K562 (cell line): ENCODE measurements around the gene CDCP2. TPM values are rescaled to one million over a fixed set of nuclear protein-coding genes. Genes with fewer than 3 reads are reported as not detected.

ENCODE experiments used
- FOXJ2 ChIP-seq: fragments of 200-800 bp; sonication (Bioruptor generic); IDR thresholded peaks from 2 replicates; pipeline ENCODE4 v1.6.1; 2016; ENCODE audit warnings: missing genetic modification characterization, missing compliant biosample characterization
- PCBP1 ChIP-seq: fragments of 200-400 bp; formaldehyde crosslinking; IDR thresholded peaks from 2 replicates; pipeline ENCODE4 v1.6.1; 2018; ENCODE audit warnings: mild to moderate bottlenecking, low read depth, low read length; ENCODE audit not compliant: poor library complexity, severe bottlenecking
- PHTF2 ChIP-seq: fragments of 250-450 bp; sonication (Bioruptor Pico); IDR thresholded peaks from 2 replicates; pipeline ENCODE4 v1.5.0; 2021; ENCODE audit warnings: mild to moderate bottlenecking
- RFX7 ChIP-seq: fragments of 250-450 bp; sonication (Bioruptor Pico); IDR thresholded peaks from 2 replicates; pipeline ENCODE4 v1.5.1; 2021; ENCODE audit warnings: mild to moderate bottlenecking
- ZBTB40 ChIP-seq, 2 experiments: fragments of 450-650 bp in 1 of 2; sonication (generic) in 1 of 2; formaldehyde crosslinking in 1 of 2; IDR thresholded peaks; 2 replicates each; pipeline versions ENCODE4 v1.7.1 to v1.9.0; 2016 to 2022; ENCODE audit warnings: inconsistent platforms in 1 of 2, mild to moderate bottlenecking in 1 of 2, missing genetic modification reagents in 1 of 2
- polyA plus RNA-seq, 8 experiments: library from polyadenylated mRNA; depleted of rRNA in 4 of 8; stranded (reverse) in 5 of 8; unstranded in 3 of 8; fragments of >200 nt; fragmentation: Nextera tagmentation in 2 of 8; fragmentation: Illumina TruSeq in 1 of 8; extraction: Ambion mirVana in 2 of 8; extraction: Trizol in 1 of 8; gene quantifications; 2 replicates each; pipeline versions ENCODE4 v1.2.1 to v1.2.3, GENCODE V29; 2011 to 2014; ENCODE audit warnings: inconsistent platforms in 1 of 8, missing spikeins in 1 of 8
- small RNA-seq: library from RNA; depleted of rRNA; stranded (forward); fragments of <200 nt; gene quantifications from one replicate; pipeline ENCODE3, GENCODE V24; 2014
- total RNA-seq, 7 experiments: library from RNA; depleted of rRNA in 6 of 7; stranded (reverse); fragments of >200 nt in 6 of 7; fragmentation: Illumina TruSeq in 2 of 7; extraction: Trizol in 2 of 7; gene quantifications; 2 replicates each; pipeline versions ENCODE4 v1.2.1 to v1.2.3, GENCODE V29; 2011 to 2021; ENCODE audit warnings: low replicate concordance in 1 of 7

Gene CDCP2
- total and polyA plus RNA-seq, 9 of the 15 experiments (the other 6 are each of a cell fraction or from before 2014, with no cell fraction given): not detected

GRCh38 chr1:54084794-54085193 lies 68.0 kb downstream of the CDCP2 start (continued):
- TF ChIP-seq ZBTB40 (IDR thresholded peaks at IDR 0.05): no peak
- TF ChIP-seq ZBTB40 (CRISPR knock-in tag; IDR thresholded peaks at IDR 0.05): no peak
- TF ChIP-seq FOXJ2: no peak
- no peak for TF ChIP-seq PHTF2
- no peak for TF ChIP-seq PCBP1
- no peak for TF ChIP-seq RFX7

Small RNAs within 50 kb of the gene (small RNA-seq; reads per million reads assigned to genes)
- gene AL353898.1 (not detected), gene AL353898.2 (not detected)

Other genes starting within 250 kb of the CDCP2 start
- 167 and 181 TPM in 2 replicates for gene IFT25, start 207.3 kb downstream of the CDCP2 start, total RNA-seq (2014; rRNA removed)
- gene IFT25, start 207.3 kb downstream of the CDCP2 start, total RNA-seq (2014; rRNA removed; fragmentation: Illumina TruSeq; extraction: Trizol): 147 and 167 TPM in 2 replicates
- gene IFT25, start 207.3 kb downstream of the CDCP2 start, total RNA-seq (2015; rRNA removed; fragmentation: Illumina TruSeq; extraction: Trizol): 189 and 209 TPM in 2 replicates
- gene IFT25, start 207.3 kb downstream of the CDCP2 start, total RNA-seq (2021): 93.6 and 94.4 TPM in 2 replicates
- 110 and 150 TPM in 2 replicates for gene IFT25, start 207.3 kb downstream of the CDCP2 start, polyA plus RNA-seq (2011; rRNA removed)
- gene IFT25, start 207.3 kb downstream of the CDCP2 start, polyA plus RNA-seq (2014; fragmentation: Illumina TruSeq; extraction: Trizol): 153 and 157 TPM in 2 replicates
- 100 to 1,000 TPM; 168 to 178 TPM for gene IFT25, start 207.3 kb downstream of the CDCP2 start, polyA plus RNA-seq (2014; fragmentation: Nextera tagmentation; extraction: Ambion mirVana)
- gene IFT25, start 207.3 kb downstream of the CDCP2 start, polyA plus RNA-seq (2014; rRNA removed): 202 and 206 TPM in 2 replicates
- gene LRRC42, start 206.7 kb downstream of the CDCP2 start, total RNA-seq (2014; rRNA removed): 26.0 and 26.2 TPM in 2 replicates
- 39.0 and 45.4 TPM in 2 replicates for gene LRRC42, start 206.7 kb downstream of the CDCP2 start, total RNA-seq (2014; rRNA removed; fragmentation: Illumina TruSeq; extraction: Trizol)
- 35.0 and 35.5 TPM in 2 replicates for gene LRRC42, start 206.7 kb downstream of the CDCP2 start, total RNA-seq (2015; rRNA removed; fragmentation: Illumina TruSeq; extraction: Trizol)
- 40.1 and 42.7 TPM in 2 replicates for gene LRRC42, start 206.7 kb downstream of the CDCP2 start, total RNA-seq (2021)
- 51.9 and 64.1 TPM in 2 replicates for gene LRRC42, start 206.7 kb downstream of the CDCP2 start, polyA plus RNA-seq (2011; rRNA removed)
- gene LRRC42, start 206.7 kb downstream of the CDCP2 start, polyA plus RNA-seq (2014; fragmentation: Illumina TruSeq; extraction: Trizol): 42.0 and 42.9 TPM in 2 replicates
- 10 to 100 TPM; 17.3 to 19.1 TPM for gene LRRC42, start 206.7 kb downstream of the CDCP2 start, polyA plus RNA-seq (2014; fragmentation: Nextera tagmentation; extraction: Ambion mirVana)
- 33.6 and 35.2 TPM in 2 replicates for gene LRRC42, start 206.7 kb downstream of the CDCP2 start, polyA plus RNA-seq (2014; rRNA removed)
- gene LDLRAD1, start 134.8 kb downstream of the CDCP2 start, total RNA-seq (2014; rRNA removed): not detected in 2 replicates
- not detected in 2 replicates for gene LDLRAD1, start 134.8 kb downstream of the CDCP2 start, total RNA-seq (2014; rRNA removed; fragmentation: Illumina TruSeq; extraction: Trizol)
- gene LDLRAD1, start 134.8 kb downstream of the CDCP2 start, total RNA-seq (2015; rRNA removed; fragmentation: Illumina TruSeq; extraction: Trizol): not detected in 2 replicates
- not detected in 2 replicates for gene LDLRAD1, start 134.8 kb downstream of the CDCP2 start, total RNA-seq (2021)
- not detected in 2 replicates for gene LDLRAD1, start 134.8 kb downstream of the CDCP2 start, polyA plus RNA-seq (2011; rRNA removed)
- gene LDLRAD1, start 134.8 kb downstream of the CDCP2 start, polyA plus RNA-seq (2014; fragmentation: Illumina TruSeq; extraction: Trizol): not detected in 2 replicates
- not detected for gene LDLRAD1, start 134.8 kb downstream of the CDCP2 start, polyA plus RNA-seq (2014; fragmentation: Nextera tagmentation; extraction: Ambion mirVana)
- gene LDLRAD1, start 134.8 kb downstream of the CDCP2 start, polyA plus RNA-seq (2014; rRNA removed): not detected in 2 replicates
- gene TMEM59, start 99.8 kb downstream of the CDCP2 start, total RNA-seq (2014; rRNA removed): 97.2 and 122 TPM in 2 replicates
- 151 and 168 TPM in 2 replicates for gene TMEM59, start 99.8 kb downstream of the CDCP2 start, total RNA-seq (2014; rRNA removed; fragmentation: Illumina TruSeq; extraction: Trizol)
- gene TMEM59, start 99.8 kb downstream of the CDCP2 start, total RNA-seq (2015; rRNA removed; fragmentation: Illumina TruSeq; extraction: Trizol): 137 and 144 TPM in 2 replicates
- gene TMEM59, start 99.8 kb downstream of the CDCP2 start, total RNA-seq (2021): 163 and 186 TPM in 2 replicates
- 299 and 316 TPM in 2 replicates for gene TMEM59, start 99.8 kb downstream of the CDCP2 start, polyA plus RNA-seq (2011; rRNA removed)
- 133 and 136 TPM in 2 replicates for gene TMEM59, start 99.8 kb downstream of the CDCP2 start, polyA plus RNA-seq (2014; fragmentation: Illumina TruSeq; extraction: Trizol)
- 100 to 1,000 TPM; 196 to 202 TPM for gene TMEM59, start 99.8 kb downstream of the CDCP2 start, polyA plus RNA-seq (2014; fragmentation: Nextera tagmentation; extraction: Ambion mirVana)
- 93.1 and 127 TPM in 2 replicates for gene TMEM59, start 99.8 kb downstream of the CDCP2 start, polyA plus RNA-seq (2014; rRNA removed)
- 3.3 and 6.2 TPM in 2 replicates for gene TCEANC2, start 99.4 kb downstream of the CDCP2 start, total RNA-seq (2014; rRNA removed)
- gene TCEANC2, start 99.4 kb downstream of the CDCP2 start, total RNA-seq (2014; rRNA removed; fragmentation: Illumina TruSeq; extraction: Trizol): 6.3 and 8.2 TPM in 2 replicates
- 4.7 and 5.6 TPM in 2 replicates for gene TCEANC2, start 99.4 kb downstream of the CDCP2 start, total RNA-seq (2015; rRNA removed; fragmentation: Illumina TruSeq; extraction: Trizol)
- 7.0 and 7.2 TPM in 2 replicates for gene TCEANC2, start 99.4 kb downstream of the CDCP2 start, total RNA-seq (2021)
- gene TCEANC2, start 99.4 kb downstream of the CDCP2 start, polyA plus RNA-seq (2011; rRNA removed): 7.4 and 8.4 TPM in 2 replicates
- 6.0 and 7.1 TPM in 2 replicates for gene TCEANC2, start 99.4 kb downstream of the CDCP2 start, polyA plus RNA-seq (2014; fragmentation: Illumina TruSeq; extraction: Trizol)
- gene TCEANC2, start 99.4 kb downstream of the CDCP2 start, polyA plus RNA-seq (2014; fragmentation: Nextera tagmentation; extraction: Ambion mirVana): 10 to 100 TPM in 1 of 2 experiments, 1 to 10 TPM in 1; 9.8 to 10.2 TPM
- gene TCEANC2, start 99.4 kb downstream of the CDCP2 start, polyA plus RNA-seq (2014; rRNA removed): 5.2 and 5.3 TPM in 2 replicates
- 7.9 and 9.6 TPM in 2 replicates for gene CYB5RL, start 47.0 kb upstream of the CDCP2 start, total RNA-seq (2014; rRNA removed)
- 8.3 and 11.2 TPM in 2 replicates for gene CYB5RL, start 47.0 kb upstream of the CDCP2 start, total RNA-seq (2014; rRNA removed; fragmentation: Illumina TruSeq; extraction: Trizol)
- 10.5 and 12.7 TPM in 2 replicates for gene CYB5RL, start 47.0 kb upstream of the CDCP2 start, total RNA-seq (2015; rRNA removed; fragmentation: Illumina TruSeq; extraction: Trizol)
- gene CYB5RL, start 47.0 kb upstream of the CDCP2 start, total RNA-seq (2021): 15.2 and 16.9 TPM in 2 replicates
- gene CYB5RL, start 47.0 kb upstream of the CDCP2 start, polyA plus RNA-seq (2011; rRNA removed): 11.3 and 12.3 TPM in 2 replicates
- gene CYB5RL, start 47.0 kb upstream of the CDCP2 start, polyA plus RNA-seq (2014; fragmentation: Illumina TruSeq; extraction: Trizol): 14.7 and 18.0 TPM in 2 replicates
- gene CYB5RL, start 47.0 kb upstream of the CDCP2 start, polyA plus RNA-seq (2014; fragmentation: Nextera tagmentation; extraction: Ambion mirVana): 1 to 10 TPM; 8.8 to 8.9 TPM
- 9.4 and 13.3 TPM in 2 replicates for gene CYB5RL, start 47.0 kb upstream of the CDCP2 start, polyA plus RNA-seq (2014; rRNA removed)
- gene MRPL37, start 47.2 kb upstream of the CDCP2 start, total RNA-seq (2014; rRNA removed): 193 and 248 TPM in 2 replicates
- gene MRPL37, start 47.2 kb upstream of the CDCP2 start, total RNA-seq (2014; rRNA removed; fragmentation: Illumina TruSeq; extraction: Trizol): 152 TPM in 2 replicates
- gene MRPL37, start 47.2 kb upstream of the CDCP2 start, total RNA-seq (2015; rRNA removed; fragmentation: Illumina TruSeq; extraction: Trizol): 175 and 180 TPM in 2 replicates
- gene MRPL37, start 47.2 kb upstream of the CDCP2 start, total RNA-seq (2021): 226 and 236 TPM in 2 replicates
- gene MRPL37, start 47.2 kb upstream of the CDCP2 start, polyA plus RNA-seq (2011; rRNA removed): 66.9 and 72.9 TPM in 2 replicates
- 244 and 303 TPM in 2 replicates for gene MRPL37, start 47.2 kb upstream of the CDCP2 start, polyA plus RNA-seq (2014; fragmentation: Illumina TruSeq; extraction: Trizol)
- gene MRPL37, start 47.2 kb upstream of the CDCP2 start, polyA plus RNA-seq (2014; fragmentation: Nextera tagmentation; extraction: Ambion mirVana): 10 to 100 TPM; 52.2 to 79.7 TPM
- 202 and 235 TPM in 2 replicates for gene MRPL37, start 47.2 kb upstream of the CDCP2 start, polyA plus RNA-seq (2014; rRNA removed)